SK-N-SH treated with all-trans-retinoic acid at 6 μM for 48 hours (cell line): ENCODE results near the gene FAM13A.

ENCODE experiments used
- ATAC-seq: fragments of 200-7000 bp; cut with Tn5 transposase; 3 replicates; pipeline ENCODE4 v1.9.1; 2020; ENCODE audit warnings: mild to moderate bottlenecking, moderate library complexity
- ARNTL ChIP-seq: fragments of 450-650 bp; formaldehyde crosslinking; IDR thresholded peaks from 2 replicates; pipeline ENCODE4 v1.5.0; 2020; ENCODE audit warnings: low read depth, mild to moderate bottlenecking, moderate library complexity, borderline replicate concordance
- BACH2 ChIP-seq: fragments of 250-450 bp; sonication (Bioruptor Pico); IDR thresholded peaks from 2 replicates; pipeline ENCODE4 v1.9.0; 2021; ENCODE audit warnings: mild to moderate bottlenecking, borderline replicate concordance
- CREB5 ChIP-seq: fragments of 250-450 bp; sonication (Bioruptor Pico); IDR thresholded peaks from 2 replicates; pipeline ENCODE4 v1.5.1; 2020; ENCODE audit warnings: low read depth, mild to moderate bottlenecking, moderate library complexity
- CSDC2 ChIP-seq: fragments of 250-450 bp; sonication (Bioruptor Pico); IDR thresholded peaks from 2 replicates; pipeline ENCODE4 v1.5.0; 2020; ENCODE audit warnings: mild to moderate bottlenecking, moderate library complexity
- CSRNP3 ChIP-seq: fragments of 250-450 bp; sonication (Bioruptor Pico); IDR thresholded peaks from 2 replicates; pipeline ENCODE4 v1.5.1; 2021; ENCODE audit warnings: mild to moderate bottlenecking, moderate library complexity
- ESRRG ChIP-seq: fragments of 250-450 bp; sonication (Bioruptor Pico); IDR thresholded peaks from 2 replicates; pipeline ENCODE4 v1.6.1; 2021; ENCODE audit warnings: mild to moderate bottlenecking
- GLIS3 ChIP-seq: fragments of 250-450 bp; sonication (Bioruptor Pico); IDR thresholded peaks from 2 replicates; pipeline ENCODE4 v1.5.0; 2020; ENCODE audit warnings: mild to moderate bottlenecking, moderate library complexity
- OSR1 ChIP-seq: fragments of 250-450 bp; sonication (Bioruptor Pico); IDR thresholded peaks from 2 replicates; pipeline ENCODE4 v1.8.0; 2022; ENCODE audit warnings: moderate library complexity, mild to moderate bottlenecking, inconsistent platforms
- PPARA ChIP-seq: fragments of 250-450 bp; sonication (Bioruptor Pico); IDR thresholded peaks from 2 replicates; pipeline ENCODE4 v1.5.0; 2020; ENCODE audit warnings: mild to moderate bottlenecking, borderline replicate concordance
- RARB ChIP-seq: fragments of 250-450 bp; sonication (Bioruptor Pico); IDR thresholded peaks from 2 replicates; pipeline ENCODE4 v1.8.0; 2021; ENCODE audit warnings: mild to moderate bottlenecking, moderate library complexity
- SNAI2 ChIP-seq: fragments of 250-450 bp; sonication (Bioruptor Pico); IDR thresholded peaks from 2 replicates; pipeline ENCODE4 v1.5.0; 2020; ENCODE audit warnings: mild to moderate bottlenecking, moderate library complexity
- TCF4 ChIP-seq: fragments of 250-450 bp; sonication (Bioruptor Pico); IDR thresholded peaks from 2 replicates; pipeline ENCODE4 v1.8.0; 2021; ENCODE audit warnings: mild to moderate bottlenecking, moderate library complexity, borderline replicate concordance
- TOX ChIP-seq: fragments of 250-450 bp; sonication (Bioruptor Pico); IDR thresholded peaks from 2 replicates; pipeline ENCODE4 v1.8.0; 2021; ENCODE audit warnings: mild to moderate bottlenecking, moderate library complexity, borderline replicate concordance
- TSHZ2 ChIP-seq: fragments of 250-450 bp; sonication (Bioruptor Pico); IDR thresholded peaks from 2 replicates; pipeline ENCODE4 v1.5.0; 2020; ENCODE audit warnings: mild to moderate bottlenecking, moderate library complexity
- ZC3H10 ChIP-seq: fragments of 250-450 bp; sonication (Bioruptor Pico); IDR thresholded peaks from 2 replicates; pipeline ENCODE4 v1.5.1; 2021; ENCODE audit warnings: mild to moderate bottlenecking, moderate library complexity
- ZFP3 ChIP-seq: fragments of 250-450 bp; sonication (Bioruptor Pico); IDR thresholded peaks from 2 replicates; pipeline ENCODE4 v1.5.0; 2020; ENCODE audit warnings: mild to moderate bottlenecking, moderate library complexity
- ZFP30 ChIP-seq: fragments of 450-650 bp; formaldehyde crosslinking; IDR thresholded peaks from 2 replicates; pipeline ENCODE4 v1.5.0; 2022; ENCODE audit warnings: mild to moderate bottlenecking, moderate library complexity
- ZNF565 ChIP-seq: fragments of 450-650 bp; formaldehyde crosslinking; conservative IDR thresholded peaks from 2 replicates; pipeline ENCODE4 v1.5.0; 2020; ENCODE audit warnings: low read depth, mild to moderate bottlenecking, moderate library complexity
- ZNF70 ChIP-seq: fragments of 450-650 bp; formaldehyde crosslinking; IDR thresholded peaks from 2 replicates; pipeline ENCODE4 v1.5.0; 2020; ENCODE audit warnings: mild to moderate bottlenecking, moderate library complexity
- ZNF8 ChIP-seq: fragments of 450-650 bp; formaldehyde crosslinking; IDR thresholded peaks from 2 replicates; pipeline ENCODE4 v1.5.0; 2020; ENCODE audit warnings: mild to moderate bottlenecking, moderate library complexity
- TF ChIP-seq, protein P1 (sequence below): fragments of 250-450 bp; sonication (Bioruptor Pico); IDR thresholded peaks from 2 replicates; pipeline ENCODE4 v1.8.0; 2020; ENCODE audit warnings: mild to moderate bottlenecking, moderate library complexity, borderline replicate concordance

Gene FAM13A

GRCh38 chr4:88763075-88763474 is 293.9 kb downstream of the FAM13A start:
- TF ChIP-seq OSR1 (CRISPR knock-in tag) = no peak
- no peak for TF ChIP-seq TCF4
- TF ChIP-seq ZC3H10 = no peak
- no peak for TF ChIP-seq PPARA (CRISPR knock-in tag)
- TF ChIP-seq, protein P1, sequence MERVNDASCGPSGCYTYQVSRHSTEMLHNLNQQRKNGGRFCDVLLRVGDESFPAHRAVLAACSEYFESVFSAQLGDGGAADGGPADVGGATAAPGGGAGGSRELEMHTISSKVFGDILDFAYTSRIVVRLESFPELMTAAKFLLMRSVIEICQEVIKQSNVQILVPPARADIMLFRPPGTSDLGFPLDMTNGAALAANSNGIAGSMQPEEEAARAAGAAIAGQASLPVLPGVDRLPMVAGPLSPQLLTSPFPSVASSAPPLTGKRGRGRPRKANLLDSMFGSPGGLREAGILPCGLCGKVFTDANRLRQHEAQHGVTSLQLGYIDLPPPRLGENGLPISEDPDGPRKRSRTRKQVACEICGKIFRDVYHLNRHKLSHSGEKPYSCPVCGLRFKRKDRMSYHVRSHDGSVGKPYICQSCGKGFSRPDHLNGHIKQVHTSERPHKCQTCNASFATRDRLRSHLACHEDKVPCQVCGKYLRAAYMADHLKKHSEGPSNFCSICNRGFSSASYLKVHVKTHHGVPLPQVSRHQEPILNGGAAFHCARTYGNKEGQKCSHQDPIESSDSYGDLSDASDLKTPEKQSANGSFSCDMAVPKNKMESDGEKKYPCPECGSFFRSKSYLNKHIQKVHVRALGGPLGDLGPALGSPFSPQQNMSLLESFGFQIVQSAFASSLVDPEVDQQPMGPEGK = no peak
- no peak for TF ChIP-seq TSHZ2 (CRISPR knock-in tag)
- TF ChIP-seq ZFP30 (CRISPR knock-in tag) = no peak
- TF ChIP-seq SNAI2 (CRISPR knock-in tag) = no peak
- no peak for TF ChIP-seq ZNF70 (CRISPR knock-in tag)
- TF ChIP-seq, all 23 proteins: peak for 0
- ATAC-seq = no peak

- no peak for ATAC-seq
- TF ChIP-seq ZNF8 (CRISPR knock-in tag) (no peak), ESRRG (CRISPR knock-in tag) (no peak), BACH2 (CRISPR knock-in tag) (no peak), TOX (CRISPR knock-in tag) (no peak), GLIS3 (CRISPR knock-in tag) (no peak), ZNF70 (CRISPR knock-in tag) (no peak), OSR1 (CRISPR knock-in tag) (no peak), CREB5 (CRISPR knock-in tag) (no peak), TCF4 (no peak), CSDC2 (CRISPR knock-in tag) (no peak), CSRNP3 (no peak), ARNTL (CRISPR knock-in tag) (no peak), PPARA (CRISPR knock-in tag) (no peak)
- TF ChIP-seq, protein P1 = no peak
Observed at GRCh38 chr4:88761861-88762523, 295.0 kb downstream of the FAM13A start.

GRCh38 chr4:88761342-88761741 is 295.6 kb downstream of the FAM13A start:
- no peak for ATAC-seq
- TF ChIP-seq TOX (CRISPR knock-in tag) (no peak), ZFP30 (CRISPR knock-in tag) (no peak), ZNF70 (CRISPR knock-in tag) (no peak), ESRRG (CRISPR knock-in tag) (no peak), PPARA (CRISPR knock-in tag) (no peak), ZFP3 (CRISPR knock-in tag) (no peak), TSHZ2 (CRISPR knock-in tag) (no peak), ZNF8 (CRISPR knock-in tag) (no peak), SNAI2 (CRISPR knock-in tag) (no peak), CREB5 (CRISPR knock-in tag) (no peak), ZNF565 (CRISPR knock-in tag) (no peak), RARB (CRISPR knock-in tag) (no peak), BACH2 (CRISPR knock-in tag) (no peak), GLIS3 (CRISPR knock-in tag) (no peak), TCF4 (no peak)
